Keratinocyte (primary cell): ENCODE results near the gene ZDHHC9. TPM values are rescaled to one million over a fixed set of nuclear protein-coding genes. Genes with fewer than 3 reads are reported as not detected.

Experiments used
- DNase-seq: peaks from one replicate; pipeline ENCODE4 v3.0.0-alpha.2; 2011; ENCODE audit warnings: low read depth, missing footprints, low spot score
- FAIRE-seq: peaks from 2 replicates; lab custom pipeline; 2011; peaks lifted over from hg19 to GRCh38; lab: Jason Lieb, UNC
- H2AFZ ChIP-seq: 2 replicates; pipeline ENCODE4 v1.6.0; 2012; ENCODE audit warnings: low read length, control low read depth, inconsistent platforms; ENCODE audit not compliant: control insufficient read depth
- H3K27ac ChIP-seq: 2 replicates; pipeline ENCODE4 v1.5.1; 2011; ENCODE audit warnings: low read length; ENCODE audit not compliant: control insufficient read depth, insufficient read depth
- H3K27me3 ChIP-seq: 3 replicates; pipeline ENCODE4 v1.6.0; 2011; ENCODE audit warnings: low read length; ENCODE audit not compliant: control insufficient read depth, insufficient read depth; ENCODE audit errors: extremely low read depth
- H3K36me3 ChIP-seq, 2 experiments: 2 replicates in 1 of 2; 3 replicates in 1 of 2; pipeline ENCODE4 v1.5.1; 2011; ENCODE audit warnings: low read length in 2 of 2, mild to moderate bottlenecking in 1 of 2; ENCODE audit not compliant: control insufficient read depth in 2 of 2, insufficient read depth in 2 of 2; ENCODE audit errors: extremely low read depth in 1 of 2
- H3K4me1 ChIP-seq: 3 replicates; pipeline ENCODE4 v1.5.1; 2011; ENCODE audit warnings: low read length; ENCODE audit not compliant: control insufficient read depth, insufficient read depth; ENCODE audit errors: extremely low read depth
- H3K4me2 ChIP-seq: 3 replicates; pipeline ENCODE4 v1.6.0; 2011; ENCODE audit warnings: low read depth, low read length; ENCODE audit not compliant: control insufficient read depth, insufficient read depth; ENCODE audit errors: extremely low read depth
- H3K4me3 ChIP-seq, 3 experiments: fragments of 200-600 bp in 1 of 3; sonication (generic) in 1 of 3; 2 replicates in 2 of 3; 3 replicates in 1 of 3; pipeline ENCODE4 v1.5.1; 2011 to 2016; ENCODE audit warnings: low read length in 3 of 3, mild to moderate bottlenecking in 3 of 3, control low read depth in 2 of 3, inconsistent platforms in 1 of 3, low read depth in 1 of 3, mixed read lengths in 1 of 3, mixed run types in 1 of 3, moderate library complexity in 1 of 3; ENCODE audit not compliant: control insufficient read depth in 2 of 3, insufficient read depth in 2 of 3; ENCODE audit errors: extremely low read depth in 1 of 3
- H3K79me2 ChIP-seq: 2 replicates; pipeline ENCODE4 v1.6.0; 2012; ENCODE audit warnings: low read length; ENCODE audit not compliant: control insufficient read depth, insufficient read depth
- H3K9ac ChIP-seq: 3 replicates; pipeline ENCODE4 v1.6.0; 2011; ENCODE audit warnings: low read length; ENCODE audit not compliant: control insufficient read depth, insufficient read depth; ENCODE audit errors: extremely low read depth
- H3K9me1 ChIP-seq: 3 replicates; pipeline ENCODE4 v1.6.0; 2011; ENCODE audit warnings: low read length; ENCODE audit not compliant: control insufficient read depth, insufficient read depth; ENCODE audit errors: extremely low read depth
- H3K9me3 ChIP-seq: 2 replicates; pipeline ENCODE4 v1.5.1; 2012; ENCODE audit warnings: low read depth, low read length; ENCODE audit not compliant: control insufficient read depth
- H4K20me1 ChIP-seq: 3 replicates; pipeline ENCODE4 v1.6.0; 2011; ENCODE audit warnings: low read length; ENCODE audit not compliant: control insufficient read depth, insufficient read depth; ENCODE audit errors: extremely low read depth
- CTCF ChIP-seq, 3 experiments: IDR thresholded peaks in 1 of 3; conservative IDR thresholded peaks in 1 of 3; optimal IDR thresholded peaks in 1 of 3; 2 replicates in 2 of 3; 3 replicates in 1 of 3; pipeline versions ENCODE3 to v1.5.1; 2011; ENCODE audit warnings: low read length in 3 of 3, mild to moderate bottlenecking in 3 of 3, moderate library complexity in 2 of 3, control low read depth in 1 of 3, inconsistent platforms in 1 of 3; ENCODE audit not compliant: insufficient read depth in 2 of 3; ENCODE audit errors: extremely low read depth in 1 of 3
- EZH2 ChIP-seq: IDR thresholded peaks from one replicate; pipeline ENCODE4 v1.6.1; 2012; ENCODE audit warnings: inconsistent platforms, mild to moderate bottlenecking, low read length, moderate library complexity
- dilution Hi-C: fragments of 300-500 bp; cut with MboI; formaldehyde crosslinking; loops from one replicate; pipeline ENCODE4 v1.7.0; 2020; ENCODE audit warnings: low sequenced_read_pairs; ENCODE audit not compliant: extremely low pct_ligation_motif_present
- polyA plus RNA-seq, 5 experiments: library from polyadenylated mRNA; depleted of rRNA in 3 of 5; stranded (reverse) in 3 of 5; stranded (forward) in 1 of 5; unstranded in 1 of 5; fragments of >200 nt; gene quantifications; 1 replicate in 1 of 5; 2 replicates in 3 of 5; 3 replicates in 1 of 5; pipeline versions ENCODE4 v1.2.1 to v1.2.3, GENCODE V29; 2011 to 2012; ENCODE audit warnings: missing spikeins in 2 of 5, low read depth in 1 of 5, low replicate concordance in 1 of 5

The ZDHHC9 gene
- polyA plus RNA-seq, 1 donor (not counting 4 experiments of a cell fraction or from before 2014, with no cell fraction given) = 30.0 TPM

DNA sequence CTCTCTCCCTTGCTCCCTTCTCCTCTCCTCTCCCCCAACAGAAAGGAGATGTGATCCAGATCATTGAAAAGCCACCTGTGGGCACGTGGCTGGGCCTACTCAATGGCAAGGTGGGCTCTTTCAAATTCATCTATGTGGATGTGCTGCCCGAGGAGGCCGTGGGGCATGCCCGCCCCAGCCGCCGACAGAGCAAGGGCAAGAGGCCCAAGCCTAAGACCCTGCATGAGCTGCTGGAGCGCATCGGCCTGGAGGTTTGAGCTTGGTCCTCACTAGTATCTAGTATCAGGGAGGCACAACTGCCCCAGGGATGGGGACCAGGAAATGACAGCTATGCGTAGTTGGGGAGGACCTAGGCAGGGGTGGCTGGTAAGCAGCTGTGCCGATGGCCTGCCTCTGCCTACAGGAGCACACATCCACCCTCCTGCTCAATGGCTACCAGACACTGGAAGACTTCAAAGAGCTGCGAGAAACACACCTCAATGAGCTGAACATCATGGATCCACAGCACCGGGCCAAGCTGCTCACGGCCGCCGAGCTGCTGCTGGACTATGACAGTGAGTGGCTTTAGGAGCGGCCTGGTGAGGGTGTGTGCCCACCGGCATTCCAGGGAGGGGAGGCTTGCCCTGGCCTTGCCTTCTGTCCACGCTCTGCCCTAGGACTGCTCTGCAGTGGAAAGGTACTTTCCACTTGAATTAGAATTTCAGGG is 50.9 kb downstream of the ZDHHC9 start:
- no peak overlapping the region for H2AFZ ChIP-seq
- no peaks in the 10 kb centered on the region for H3K9me1 ChIP-seq
- TF ChIP-seq CTCF (optimal IDR thresholded peaks at IDR 0.05 in 1 of 3, IDR thresholded peaks at IDR 0.05 in 1 of 3, conservative IDR thresholded peaks at IDR 0.05 in 1 of 3; ENCODE audit: extremely low read depth in 1 of 3, insufficient read depth in 2 of 3, low read length in 3 of 3) = no peak
- TF ChIP-seq EZH2 = no peak
- no peaks in the 10 kb centered on the region for H4K20me1 ChIP-seq
- FAIRE-seq (no peak), DNase-seq (no peak)
- H3K9me3 ChIP-seq = no peaks in the 10 kb centered on the region
- no peak overlapping the region for H3K9ac ChIP-seq
- H3K27me3 ChIP-seq = no peaks in the 10 kb centered on the region
- no peak overlapping the region for H3K27ac ChIP-seq
- H3K36me3 ChIP-seq = no peaks in the 10 kb centered on the region
- no peak overlapping the region for H3K4me3 ChIP-seq
- no peak overlapping the region for H3K4me2 ChIP-seq
- H3K79me2 ChIP-seq = no peaks in the 10 kb centered on the region
- dilution Hi-C loops = loop anchor here (10.0 kb wide), 1 partner anchor 48 kb away; no protein-coding TSS in a partner anchor
- no peaks in the 10 kb centered on the region for H3K4me1 ChIP-seq

DNA sequence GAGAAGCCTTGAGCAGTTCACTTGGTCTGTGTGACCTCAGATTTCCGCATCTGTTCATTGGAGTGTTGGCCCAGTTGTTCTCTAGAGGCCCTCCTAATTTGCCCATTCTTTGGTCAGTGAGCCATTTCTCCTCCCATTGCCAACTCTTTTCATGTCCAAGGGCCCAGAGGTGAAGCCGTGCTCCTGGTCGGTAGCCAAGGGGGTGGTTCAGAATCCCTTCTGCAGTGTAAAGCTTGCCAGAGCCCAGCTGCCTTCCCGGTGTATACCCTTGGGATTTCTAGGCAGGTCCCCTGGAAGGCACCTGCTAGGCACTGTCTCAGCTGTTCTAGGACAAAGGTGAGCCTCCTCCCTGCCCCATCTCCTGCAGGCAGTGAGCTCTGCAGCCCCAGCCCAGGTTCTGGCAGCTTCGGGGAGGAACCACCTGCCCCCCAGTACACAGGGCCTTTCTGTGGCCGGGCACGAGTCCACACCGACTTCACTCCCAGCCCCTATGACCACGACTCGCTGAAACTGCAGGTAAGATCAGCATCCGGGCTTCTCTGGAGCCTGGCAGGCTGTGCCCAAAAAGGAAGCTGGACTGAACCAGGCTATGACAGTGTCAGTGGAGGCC is 51.6 kb downstream of the ZDHHC9 start:
- Histone ChIP-seq H3K9ac (no peak overlapping the region), H3K9me3 (no peaks in the 10 kb centered on the region), H3K79me2 (no peaks in the 10 kb centered on the region), H3K27me3 (no peaks in the 10 kb centered on the region), H3K36me3 (no peaks in the 10 kb centered on the region), H3K4me3 (no peak overlapping the region), H3K9me1 (no peaks in the 10 kb centered on the region), H3K4me2 (no peak overlapping the region), H3K4me1 (no peaks in the 10 kb centered on the region), H2AFZ (no peak overlapping the region), H4K20me1 (no peaks in the 10 kb centered on the region), H3K27ac (no peak overlapping the region)
- dilution Hi-C loops = loop anchor here (10.0 kb wide), 1 partner anchor 47 kb away; no protein-coding TSS in a partner anchor
- TF ChIP-seq CTCF (optimal IDR thresholded peaks at IDR 0.05 in 1 of 3, IDR thresholded peaks at IDR 0.05 in 1 of 3, conservative IDR thresholded peaks at IDR 0.05 in 1 of 3; ENCODE audit: extremely low read depth in 1 of 3, insufficient read depth in 2 of 3, low read length in 3 of 3) (no peak), EZH2 (no peak)
- no peak for DNase-seq
- FAIRE-seq = no peak
